ENCODE data around the gene EFCAB8. TPM values are rescaled to one million over a fixed set of nuclear protein-coding genes. Genes with fewer than 3 reads are reported as not detected.

EFCAB8 gene
- total RNA-seq, 1 experiment from 2014 or later: 0.09 TPM

GRCh38 chr20:32858189-32858588 is 534 bp upstream of the EFCAB8 start:
- Histone ChIP-seq H2BK120ac (ENCODE audit: low read depth, low read length, poor library complexity, severe bottlenecking) (no peak overlapping the region), H2BK5ac (ENCODE audit: insufficient read length, low read length) (no peak overlapping the region), H4K5ac (ENCODE audit: insufficient read length, low read depth, low read length) (no peak overlapping the region), H3K4ac (ENCODE audit: low read depth, low read length) (no peak overlapping the region), H3K23ac (ENCODE audit: insufficient read length, low read depth, low read length) (no peak overlapping the region), H3K4me2 (ENCODE audit: insufficient read depth, insufficient read length, low read length) (peak overlapping the region; percentile 15), H3K27me3 (ENCODE audit: insufficient read depth, low read length) (no peaks in the 10 kb centered on the region), H3K79me2 (ENCODE audit: insufficient read depth, low read length) (no peaks in the 10 kb centered on the region), H2AFZ (ENCODE audit: low read length) (no peak overlapping the region), H2BK15ac (ENCODE audit: low read depth, low read length) (no peak overlapping the region), H3K4me1 (ENCODE audit: insufficient read depth, low read length) (peaks cover 14% of the 10 kb centered on the region; the same call in 1 of the 2 replicates), H4K20me1 (ENCODE audit: control insufficient read depth, insufficient read depth, insufficient read length) (no peaks in the 10 kb centered on the region), H3K27ac (ENCODE audit: insufficient read length, low read depth, low read length) (peak overlapping the region; percentile 30), H3K79me1 (ENCODE audit: insufficient read depth, low read depth, low read length, poor library complexity, severe bottlenecking) (no peaks in the 10 kb centered on the region), H3T11ph (ENCODE audit: low read length) (no peak overlapping the region), H3K56ac (ENCODE audit: insufficient read length, low read depth, low read length) (no peak overlapping the region), H3K9ac (ENCODE audit: extremely low read depth, insufficient read length, low read length) (no peak overlapping the region), H3K14ac (ENCODE audit: insufficient read depth, low read length) (no peak overlapping the region), H4K91ac (ENCODE audit: insufficient read length, low read depth, low read length) (no peak overlapping the region), H4K8ac (replicated peaks; ENCODE audit: insufficient read length, low read depth, low read length) (no peak overlapping the region), H3K18ac (ENCODE audit: insufficient read length, low read depth, low read length) (no peak overlapping the region), H2BK12ac (ENCODE audit: insufficient read length, low read depth, low read length) (no peak overlapping the region), H2AK5ac (ENCODE audit: insufficient read length, low read length) (no peak overlapping the region), H3K23me2 (ENCODE audit: insufficient read length, low read depth, low read length, poor library complexity, severe bottlenecking) (no peaks in the 10 kb centered on the region), H2BK20ac (ENCODE audit: low read depth, low read length, poor library complexity, severe bottlenecking) (no peak overlapping the region), H3K9me3 (ENCODE audit: control insufficient read depth, low read depth, low read length) (no peaks in the 10 kb centered on the region)
- no CpG with 5 or more reads among the region's 2 CpGs for WGBS (ENCODE audit: extremely low coverage, insufficient read length, low lambda C conversion rate)
- peaks cover 2 to 26% (median 7%) of the 10 kb centered on the region in 3 experiments; a peak in 5 of 7 replicates for H3K36me3 Mint-ChIP-seq (ENCODE audit: insufficient read depth in 1 of 3, low read depth in 3 of 3)
- no peaks in the 10 kb centered on the region for H3K9me3 Mint-ChIP-seq
- peak overlapping the region; percentile 23 to 92 (median 36); a peak in 4 of 7 replicates for H3K27ac Mint-ChIP-seq
- no peaks in the 10 kb centered on the region for H3K27me3 Mint-ChIP-seq (ENCODE audit: low read depth)
- H3K4me3 Mint-ChIP-seq: peak overlapping the region in 1 of 2 experiments; percentile 45; a peak in 2 of 5 replicates
- peaks cover 34 to 37% of the 10 kb centered on the region in 2 experiments for H3K4me1 Mint-ChIP-seq
- TF ChIP-seq, protein P1, sequence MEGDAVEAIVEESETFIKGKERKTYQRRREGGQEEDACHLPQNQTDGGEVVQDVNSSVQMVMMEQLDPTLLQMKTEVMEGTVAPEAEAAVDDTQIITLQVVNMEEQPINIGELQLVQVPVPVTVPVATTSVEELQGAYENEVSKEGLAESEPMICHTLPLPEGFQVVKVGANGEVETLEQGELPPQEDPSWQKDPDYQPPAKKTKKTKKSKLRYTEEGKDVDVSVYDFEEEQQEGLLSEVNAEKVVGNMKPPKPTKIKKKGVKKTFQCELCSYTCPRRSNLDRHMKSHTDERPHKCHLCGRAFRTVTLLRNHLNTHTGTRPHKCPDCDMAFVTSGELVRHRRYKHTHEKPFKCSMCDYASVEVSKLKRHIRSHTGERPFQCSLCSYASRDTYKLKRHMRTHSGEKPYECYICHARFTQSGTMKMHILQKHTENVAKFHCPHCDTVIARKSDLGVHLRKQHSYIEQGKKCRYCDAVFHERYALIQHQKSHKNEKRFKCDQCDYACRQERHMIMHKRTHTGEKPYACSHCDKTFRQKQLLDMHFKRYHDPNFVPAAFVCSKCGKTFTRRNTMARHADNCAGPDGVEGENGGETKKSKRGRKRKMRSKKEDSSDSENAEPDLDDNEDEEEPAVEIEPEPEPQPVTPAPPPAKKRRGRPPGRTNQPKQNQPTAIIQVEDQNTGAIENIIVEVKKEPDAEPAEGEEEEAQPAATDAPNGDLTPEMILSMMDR (conservative IDR thresholded peaks at IDR 0.05): no peak
- no peak for DNase-seq

Data from H9 (cell line).